Pancreas (tissue), 10 donors: ENCODE measurements around the gene SPRR3. TPM values are rescaled to one million over a fixed set of nuclear protein-coding genes. Genes with fewer than 3 reads are reported as not detected.

Experiments
- ATAC-seq, 4 donors: fragments of 200-7000 bp; cut with Tn5 transposase; one replicate each; pipeline versions ENCODE4 v1.8.0 to v1.9.1; 2020; ENCODE audit warnings: mild to moderate bottlenecking in 4 of 4, moderate library complexity in 4 of 4
- DNase-seq, 6 donors: peaks; one replicate each; pipeline ENCODE4 v3.0.0-alpha.2; 2020
- FAIRE-seq: peaks from 2 replicates; lab custom pipeline; 2012; peaks lifted over from hg19 to GRCh38; lab: Jason Lieb, UNC
- H3K27ac ChIP-seq, 4 donors: fragments of 200-600 bp; sonication (generic); 1 replicate in 3 of 4; 2 replicates in 1 of 4; pipeline versions ENCODE4 v1.5.0 to v1.8.0; 2020
- H3K27me3 ChIP-seq, 4 donors: fragments of 200-600 bp; one replicate each; pipeline ENCODE4 v1.8.0; 2021
- H3K36me3 ChIP-seq, 3 donors: fragments of 200-600 bp; sonication (generic) in 1 of 3; one replicate each; pipeline versions ENCODE4 v1.5.0 to v1.8.0; 2020 to 2021
- H3K4me1 ChIP-seq, 3 donors: fragments of 200-600 bp; one replicate each; pipeline ENCODE4 v1.8.0; 2021
- H3K4me3 ChIP-seq, 4 donors: fragments of 200-600 bp; sonication (generic) in 2 of 4; one replicate each; pipeline versions ENCODE4 v1.5.0 to v1.8.0; 2020 to 2021
- H3K9me3 ChIP-seq, 4 donors: fragments of 200-600 bp; one replicate each; pipeline ENCODE4 v1.8.0; 2021
- WGBS, 2 donors: extraction: QIAGEN DNeasy Blood & Tissue Kit; methylation state at CpG; one replicate each; pipeline ENCODE4 v1.1.7; 2013; 5-methylcytosine and 5-hydroxymethylcytosine counted together
- intact Hi-C, 3 donors: fragments of 100-400 bp; cut with DNase I; formaldehyde crosslinking; loops; one replicate each; pipeline versions ENCODE4 v1.11.1 to v1.14.2; 2022
- polyA plus RNA-seq, 2 donors: library from polyadenylated mRNA; stranded (reverse); fragments of 200-250 nt; gene quantifications; one replicate each; pipeline ENCODE4 v1.2.3, GENCODE V29; 2013
- total RNA-seq, 6 donors: library from RNA; stranded (reverse); fragmentation: NEBNext Ultra II Directional in 4 of 6; extraction: Animal tissue kit (Norgen Biotek cat#: 25700) in 4 of 6; gene quantifications; one replicate each; pipeline versions ENCODE4 v1.2.1 to v1.2.4, GENCODE V29; 2021 to 2023
- TF ChIP-seq, protein P1 (sequence below), 4 donors: fragments of 200-600 bp; sonication (generic) in 3 of 4; IDR thresholded peaks; one replicate each; pipeline versions ENCODE4 v1.5.0 to v1.8.0; 2021; ENCODE audit warnings: antibody characterized with exemption in 4 of 4
- donor health status: healthy with polysubstance abuse.
- donor health status: DM: no; HTN: no; CAD: no; lungs with moderate emphysema.
- donor health status: DM: no; HTN: no; CAD: no.
- donor health status: control.
- donor health status: control.
- donor health status: Bipolar disorder and iron deficiency.
- donor health status: DM: yes; HTN: yes; CAD: no.
- donor health status: DM: no; HTN: no; CAD: no.
- donor health status: DM: no; HTN: no; CAD: no.
- donor health status: DM: yes; HTN: yes; CAD: no.

Gene SPRR3, protein sequence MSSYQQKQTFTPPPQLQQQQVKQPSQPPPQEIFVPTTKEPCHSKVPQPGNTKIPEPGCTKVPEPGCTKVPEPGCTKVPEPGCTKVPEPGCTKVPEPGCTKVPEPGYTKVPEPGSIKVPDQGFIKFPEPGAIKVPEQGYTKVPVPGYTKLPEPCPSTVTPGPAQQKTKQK
- total RNA-seq (not detected), polyA plus RNA-seq (1 to 10 TPM; 2.8 to 3.2 TPM)

DNA sequence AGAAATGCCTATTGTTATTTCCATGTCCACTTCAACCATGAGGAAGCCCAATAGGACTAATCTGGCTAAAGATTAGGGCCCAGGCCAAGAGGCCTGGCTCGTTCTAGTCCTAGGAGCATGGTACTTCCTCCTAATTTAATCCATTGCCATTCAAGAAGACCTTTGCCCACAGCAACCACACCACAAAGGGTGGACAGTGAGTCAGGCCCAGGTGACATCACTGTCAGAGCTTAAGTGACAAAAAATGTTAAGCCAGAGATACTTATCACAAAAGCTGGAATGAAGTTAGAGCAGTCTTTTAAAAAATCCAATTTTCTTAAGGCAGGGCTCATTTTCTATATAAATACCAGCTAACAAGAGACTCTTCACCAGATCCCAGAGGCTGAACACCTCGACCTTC lies at the start of gene SPRR3:
TSS of gene SPRR3 (plus strand) at position 368 of the 400 bp plus-strand sequence. CDS start 1,272 bp downstream, outside the sequence.
- no peak for ATAC-seq
- TF ChIP-seq, protein P1, sequence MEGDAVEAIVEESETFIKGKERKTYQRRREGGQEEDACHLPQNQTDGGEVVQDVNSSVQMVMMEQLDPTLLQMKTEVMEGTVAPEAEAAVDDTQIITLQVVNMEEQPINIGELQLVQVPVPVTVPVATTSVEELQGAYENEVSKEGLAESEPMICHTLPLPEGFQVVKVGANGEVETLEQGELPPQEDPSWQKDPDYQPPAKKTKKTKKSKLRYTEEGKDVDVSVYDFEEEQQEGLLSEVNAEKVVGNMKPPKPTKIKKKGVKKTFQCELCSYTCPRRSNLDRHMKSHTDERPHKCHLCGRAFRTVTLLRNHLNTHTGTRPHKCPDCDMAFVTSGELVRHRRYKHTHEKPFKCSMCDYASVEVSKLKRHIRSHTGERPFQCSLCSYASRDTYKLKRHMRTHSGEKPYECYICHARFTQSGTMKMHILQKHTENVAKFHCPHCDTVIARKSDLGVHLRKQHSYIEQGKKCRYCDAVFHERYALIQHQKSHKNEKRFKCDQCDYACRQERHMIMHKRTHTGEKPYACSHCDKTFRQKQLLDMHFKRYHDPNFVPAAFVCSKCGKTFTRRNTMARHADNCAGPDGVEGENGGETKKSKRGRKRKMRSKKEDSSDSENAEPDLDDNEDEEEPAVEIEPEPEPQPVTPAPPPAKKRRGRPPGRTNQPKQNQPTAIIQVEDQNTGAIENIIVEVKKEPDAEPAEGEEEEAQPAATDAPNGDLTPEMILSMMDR (IDR thresholded peaks at IDR 0.05) = no peak
- FAIRE-seq = no peak
- no peaks in the 10 kb centered on the region for H3K27me3 ChIP-seq
- H3K4me3 ChIP-seq = no peak within 1 kb of the TSS
- H3K9me3 ChIP-seq = no peaks in the 10 kb centered on the region
- intact Hi-C loops = no loop called here
- H3K4me1 ChIP-seq = peaks cover 0 to 9% (median 0%) of the 10 kb centered on the region in 3 donors
- 74 to 94% methylated on average over 2 of the region's 2 CpGs for WGBS, 2 donors
- no peak within 1 kb of the TSS for H3K27ac ChIP-seq
- H3K36me3 ChIP-seq = no peaks in the 10 kb centered on the region
- no peak for DNase-seq

DNA sequence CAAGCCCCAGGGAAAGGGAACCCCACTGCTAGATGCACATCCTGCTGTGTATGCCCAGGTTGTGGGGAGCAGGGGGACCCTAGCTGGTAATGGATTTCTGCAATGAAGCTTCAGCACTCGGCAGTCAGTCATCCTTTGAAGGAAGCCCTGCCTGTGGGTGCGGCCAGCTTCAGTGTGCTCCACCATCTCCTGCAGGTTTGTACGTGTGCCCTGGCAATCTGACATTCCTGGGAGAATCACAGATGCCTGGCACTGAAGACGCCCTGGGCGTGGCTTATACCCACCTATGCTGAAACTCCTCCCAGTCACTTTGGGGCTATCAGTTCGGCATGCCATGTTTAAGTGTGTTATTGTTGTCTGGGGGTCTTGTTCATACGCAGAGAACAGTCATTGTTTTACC lies 47.8 kb upstream of the SPRR3 start:
- FAIRE-seq (no peak), DNase-seq (no peak)

DNA sequence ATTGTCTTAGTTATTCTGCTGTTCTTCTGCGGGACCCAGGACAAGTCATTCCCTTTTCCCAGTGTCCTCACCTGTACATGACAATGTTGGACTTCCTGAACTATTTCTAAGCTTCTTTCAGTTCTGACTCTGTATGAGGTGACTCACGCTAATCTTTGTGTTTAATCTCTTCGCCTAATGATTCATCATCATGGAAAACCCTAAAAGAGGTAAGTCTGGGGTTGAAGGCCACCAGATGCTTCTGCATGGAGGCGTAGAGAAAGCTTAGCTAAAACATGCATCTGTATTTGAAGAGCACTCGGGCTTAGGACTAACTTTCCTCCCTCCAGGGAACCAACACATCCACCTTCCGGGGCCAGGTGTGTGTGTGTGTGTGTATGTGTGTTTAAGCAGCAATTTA lies 47.1 kb upstream of the SPRR3 start:
- Histone ChIP-seq H3K27ac (no peak overlapping the region), H3K4me1 (no peaks in the 10 kb centered on the region), H3K36me3 (no peaks in the 10 kb centered on the region), H3K27me3 (no peaks in the 10 kb centered on the region), H3K4me3 (no peak overlapping the region), H3K9me3 (no peaks in the 10 kb centered on the region)
- DNase-seq (no peak), FAIRE-seq (no peak), ATAC-seq (no peak)
- intact Hi-C loops = no loop called here
- 64 to 81% methylated on average over 6 of the region's 6 CpGs for WGBS, 2 donors
- TF ChIP-seq, protein P1 (IDR thresholded peaks at IDR 0.05) = no peak

More for the DNA sequence above, 47.8 kb upstream of the SPRR3 start:
- H3K36me3 ChIP-seq = no peaks in the 10 kb centered on the region
- intact Hi-C loops = no loop called here
- no peaks in the 10 kb centered on the region for H3K27me3 ChIP-seq
- TF ChIP-seq, protein P1 (IDR thresholded peaks at IDR 0.05) = no peak
- no peaks in the 10 kb centered on the region for H3K4me1 ChIP-seq
- no peak overlapping the region for H3K4me3 ChIP-seq
- ATAC-seq = no peak
- no peaks in the 10 kb centered on the region for H3K9me3 ChIP-seq
- 41 to 52% methylated on average over 7 of the region's 7 CpGs for WGBS, 2 donors
- H3K27ac ChIP-seq = no peak overlapping the region

DNA sequence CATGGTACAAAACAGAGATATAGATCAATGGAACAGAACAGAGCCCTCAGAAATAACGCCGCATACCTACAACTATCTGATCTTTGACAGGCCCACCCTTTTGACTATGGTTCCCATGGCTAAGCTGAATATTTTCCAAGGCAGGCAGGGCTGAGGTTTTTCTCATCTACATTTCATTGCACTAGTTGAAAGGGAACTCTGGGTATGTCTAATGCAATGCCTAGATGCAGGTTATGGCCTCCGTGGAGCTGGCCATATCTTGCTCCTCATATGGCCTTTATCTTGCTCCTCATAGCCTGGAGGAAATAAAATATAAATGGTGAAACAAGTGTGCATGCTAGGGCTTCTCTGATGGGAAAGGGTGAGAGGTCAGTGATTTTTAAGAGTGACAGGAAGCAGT lies 44.0 kb upstream of the SPRR3 start:
- intact Hi-C loops = no loop called here
- no peaks in the 10 kb centered on the region for H3K27me3 ChIP-seq
- FAIRE-seq (no peak), ATAC-seq (no peak), DNase-seq (no peak)
- H3K36me3 ChIP-seq = no peaks in the 10 kb centered on the region
- no peaks in the 10 kb centered on the region for H3K9me3 ChIP-seq
- H3K27ac ChIP-seq = no peak overlapping the region
- 80 to 85% methylated on average over 3 of the region's 3 CpGs for WGBS, 2 donors
- TF ChIP-seq, protein P1 (IDR thresholded peaks at IDR 0.05) = no peak
- no peaks in the 10 kb centered on the region for H3K4me1 ChIP-seq
- no peak overlapping the region for H3K4me3 ChIP-seq

DNA sequence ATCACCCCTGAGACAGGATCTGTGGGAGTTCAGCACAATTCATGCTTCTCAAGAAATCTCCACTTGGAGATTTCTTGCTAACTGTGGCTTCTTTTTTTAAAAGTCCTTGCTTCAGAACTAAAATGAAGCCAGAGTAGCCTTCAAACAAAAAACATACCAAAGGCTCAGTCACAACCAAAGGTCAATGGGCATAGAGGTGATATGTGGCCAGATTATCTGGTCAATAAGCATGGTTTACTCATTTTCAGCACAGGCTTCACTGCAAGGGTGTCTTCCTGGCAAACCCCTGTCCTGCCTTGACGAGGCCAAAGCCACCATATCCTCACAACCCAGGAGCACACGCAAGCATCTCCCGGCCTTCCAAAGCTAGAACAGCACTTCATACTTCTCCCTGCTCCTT lies 42.3 kb upstream of the SPRR3 start:
- intact Hi-C loops = no loop called here

More for the DNA sequence above, 42.3 kb upstream of the SPRR3 start:
- Histone ChIP-seq H3K27ac (no peak overlapping the region), H3K4me1 (no peaks in the 10 kb centered on the region), H3K4me3 (no peak overlapping the region), H3K9me3 (no peaks in the 10 kb centered on the region), H3K36me3 (no peaks in the 10 kb centered on the region), H3K27me3 (no peaks in the 10 kb centered on the region)
- FAIRE-seq (no peak), DNase-seq (no peak), ATAC-seq (no peak)
- TF ChIP-seq, protein P1 (IDR thresholded peaks at IDR 0.05) = no peak
- 71 to 72% methylated on average over 3 of the region's 3 CpGs for WGBS, 2 donors
